Germinal center (tissue), 1 donor: ENCODE results near the gene KIF20A.
"Not testable (repeated sequence)": the region's sequence is repeated elsewhere in the genome, so short reads cannot be mapped to it uniquely, and the experiment has no call there.

Experiments
- DNase-seq: peaks from one replicate; pipeline ENCODE4 v3.0.0; 2012; ENCODE audit warnings: mixed read lengths, low spot score

Gene KIF20A

DNA sequence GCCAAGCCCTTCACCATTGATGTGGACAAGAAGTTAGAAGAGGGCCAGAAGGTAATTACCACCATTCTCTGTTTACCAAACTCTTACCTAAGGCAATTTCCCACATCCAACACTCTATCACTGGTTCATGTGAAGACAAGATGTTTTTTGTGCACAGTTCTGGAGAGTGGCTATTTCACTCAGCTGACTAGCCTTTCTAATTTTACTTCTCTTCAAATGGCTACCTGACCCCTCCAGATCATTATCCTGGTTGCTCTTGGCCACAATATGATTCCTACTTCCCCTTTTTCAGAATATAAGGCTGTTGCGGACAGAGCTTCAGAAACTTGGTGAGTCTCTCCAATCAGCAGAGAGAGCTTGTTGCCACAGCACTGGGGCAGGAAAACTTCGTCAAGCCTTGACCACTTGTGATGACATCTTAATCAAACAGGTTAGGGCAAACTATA is 7.1 kb downstream of the KIF20A start:
- no peak for DNase-seq

DNA sequence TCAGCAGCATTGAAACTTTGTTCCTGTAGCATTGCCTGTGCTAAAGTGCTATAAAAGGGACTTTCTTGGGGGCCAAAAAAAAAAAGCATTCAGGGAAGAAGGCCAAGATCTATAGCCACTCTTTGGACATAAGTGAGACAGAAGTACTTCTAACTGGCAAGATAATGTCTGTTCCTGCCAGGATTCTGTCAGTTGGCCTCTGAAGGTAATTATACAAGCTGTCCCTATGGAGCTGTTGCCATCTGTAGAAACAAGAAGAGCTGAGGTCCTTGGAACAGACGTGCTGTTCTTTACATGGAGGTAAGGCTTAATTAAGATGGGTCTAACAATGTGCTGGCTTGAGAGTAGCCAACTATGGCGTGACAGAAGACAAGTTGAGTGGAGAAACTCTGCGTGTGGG is 9.7 kb downstream of the KIF20A start:
- DNase-seq: no peak

DNA sequence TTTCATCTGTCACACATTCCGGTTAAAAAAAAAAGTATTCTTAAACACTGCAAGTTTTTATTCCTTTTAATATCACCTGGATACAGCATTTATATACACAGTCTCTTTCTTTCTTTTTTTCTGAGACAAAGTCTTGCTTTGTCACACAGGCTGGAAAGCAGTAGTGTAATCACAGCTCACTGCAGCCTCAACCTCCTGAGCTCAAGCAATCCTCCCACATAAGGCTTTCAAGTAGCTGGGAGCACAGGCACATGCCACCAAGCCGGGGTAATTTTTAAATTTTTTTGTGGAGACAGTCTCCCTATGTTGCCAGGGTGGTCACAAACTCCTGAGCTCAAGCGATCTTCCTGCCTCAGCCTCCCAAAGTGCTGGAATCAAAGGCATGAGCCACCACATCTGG is 13.9 kb downstream of the KIF20A start:
- no peak for DNase-seq

DNA sequence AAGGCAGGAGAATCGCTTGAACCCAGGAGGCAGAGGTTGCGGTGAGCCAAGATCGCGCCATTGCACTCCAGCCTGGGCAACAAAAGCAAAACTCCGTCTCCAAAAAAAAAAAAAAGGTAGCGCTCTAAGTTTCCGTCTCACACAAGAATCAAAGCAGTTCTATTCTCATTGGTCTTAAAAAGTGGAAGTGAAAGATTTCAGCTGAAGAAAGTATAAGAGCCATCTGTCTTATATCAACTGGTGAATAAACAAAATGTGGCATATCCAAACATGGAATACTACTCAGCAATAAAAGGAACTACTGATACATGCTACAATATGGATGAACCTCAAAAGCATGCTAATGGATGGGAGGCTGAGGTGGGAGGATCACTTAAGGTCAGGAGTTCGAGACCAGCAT is 14.9 kb downstream of the KIF20A start:
- not testable (repeated sequence) for DNase-seq

DNA sequence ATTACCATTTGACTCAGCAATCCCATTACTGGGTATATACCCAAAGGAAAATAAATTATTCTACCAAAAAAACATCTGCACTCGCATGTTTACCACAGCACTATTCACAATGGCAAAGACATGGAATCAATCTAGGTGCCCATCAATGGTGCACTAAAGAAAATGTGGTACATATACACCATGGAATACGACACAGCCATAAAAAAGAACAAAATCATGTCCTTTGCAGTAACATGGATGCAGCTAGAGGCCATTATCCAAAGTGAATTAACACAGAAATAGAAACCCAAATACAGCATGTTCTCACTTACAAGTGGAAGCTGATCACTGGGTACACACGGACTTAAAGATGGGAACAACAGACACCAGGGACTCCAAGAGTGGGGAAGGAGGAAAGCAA is 32.1 kb downstream of the KIF20A start:
- no peak for DNase-seq

DNA sequence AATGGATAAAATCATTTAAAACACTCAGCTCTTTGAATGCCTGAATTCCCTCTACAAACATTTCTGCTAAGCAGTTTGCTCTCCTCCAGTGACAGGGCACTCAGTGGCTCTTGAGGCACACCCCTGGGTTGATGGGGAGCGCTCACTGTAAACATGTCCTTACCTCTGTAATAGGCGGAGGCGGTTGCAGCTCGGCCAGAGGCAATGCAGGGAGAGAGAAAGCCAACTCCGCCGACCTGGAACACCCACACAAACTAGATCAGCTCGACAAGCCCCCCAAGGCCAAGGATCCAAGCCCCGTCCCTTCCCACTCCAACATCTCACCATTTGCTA is 33.9 kb downstream of the KIF20A start:
- DNase-seq: peak; percentile 13

DNA sequence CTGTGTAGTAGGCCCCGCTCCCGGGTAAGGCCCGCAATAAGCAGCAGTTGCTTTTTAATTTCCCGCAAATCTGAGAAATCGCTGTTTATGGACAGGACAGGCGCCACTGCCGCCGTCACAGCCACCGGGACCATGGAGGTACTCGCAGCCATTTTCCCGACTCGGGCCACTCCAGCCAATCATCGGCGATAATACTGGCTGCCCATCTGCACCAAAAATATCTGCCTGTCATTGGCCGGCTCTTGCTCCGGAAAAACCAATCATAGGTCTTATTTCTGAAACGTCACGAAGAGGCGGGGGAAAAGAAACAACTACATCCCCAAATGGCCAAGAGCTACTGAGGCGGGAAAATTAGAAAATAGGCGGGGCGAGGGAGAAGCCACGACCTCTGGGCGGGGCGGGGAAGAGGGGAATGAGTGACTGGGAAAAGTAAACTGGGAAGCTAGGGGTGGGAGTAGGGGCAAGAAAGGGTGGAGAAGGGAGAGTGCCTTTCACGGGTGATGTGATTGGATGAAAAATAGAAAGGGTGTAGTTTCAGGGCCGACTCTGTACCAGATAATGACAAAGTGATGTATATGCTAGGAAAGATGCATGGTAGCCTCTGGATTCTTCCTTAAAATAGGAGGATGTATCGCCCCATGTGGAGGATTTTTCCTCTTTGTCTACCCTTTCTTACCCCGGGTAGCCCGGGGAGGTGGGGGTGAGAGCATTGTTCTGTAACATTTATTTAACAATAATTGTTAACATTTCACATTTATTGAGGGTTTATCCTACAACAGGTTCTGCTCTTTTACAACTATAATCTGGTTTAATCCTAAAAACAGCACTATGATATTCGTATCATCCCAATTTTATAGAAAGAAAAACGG is 34.5 kb downstream of the KIF20A start, which contains the start of gene CDC23:
TSS of gene CDC23 (minus strand) at position 163 of the 869 bp plus-strand sequence. CDS start at position 152, 11 bp downstream.
- peak; percentile 100 for DNase-seq

DNA sequence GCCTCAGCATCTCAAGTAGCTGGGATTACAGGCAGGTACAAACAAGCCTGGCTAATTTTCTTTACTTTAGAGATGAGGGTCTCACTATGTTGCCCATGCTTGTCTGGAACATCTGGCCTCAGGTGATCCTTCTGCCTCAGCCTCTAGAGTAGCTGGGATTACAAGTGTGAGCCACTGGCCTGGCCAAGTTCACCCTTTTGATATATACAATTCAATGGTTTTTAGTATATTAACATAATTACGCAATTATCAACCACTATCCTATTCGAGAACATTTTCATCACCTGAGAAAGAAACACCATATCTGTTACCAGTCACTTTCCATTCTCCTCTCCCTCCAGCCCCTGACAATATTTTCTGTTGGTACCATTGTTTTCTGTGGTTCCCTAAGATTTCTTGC is 37.9 kb downstream of the KIF20A start:
- DNase-seq: no peak

DNA sequence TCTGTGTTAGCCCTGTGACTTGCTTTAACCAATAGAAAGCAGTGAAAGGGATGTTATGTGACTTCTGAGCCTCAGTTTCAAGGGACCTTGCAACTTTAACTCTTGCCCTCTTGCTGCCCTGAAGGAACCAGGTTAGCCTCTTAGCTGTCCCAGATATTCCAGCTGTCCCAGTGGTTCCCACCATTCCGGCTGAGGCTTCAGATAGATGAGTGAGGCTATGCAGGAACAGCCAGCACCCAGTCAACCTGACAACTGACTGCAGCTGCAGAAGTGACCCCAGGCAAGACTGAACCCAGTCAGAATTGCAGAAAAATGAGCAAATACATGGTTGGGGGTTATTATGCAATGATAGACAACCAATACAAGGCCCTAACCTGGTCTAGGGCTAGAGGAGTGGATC is 44.6 kb downstream of the KIF20A start:
- no peak for DNase-seq

DNA sequence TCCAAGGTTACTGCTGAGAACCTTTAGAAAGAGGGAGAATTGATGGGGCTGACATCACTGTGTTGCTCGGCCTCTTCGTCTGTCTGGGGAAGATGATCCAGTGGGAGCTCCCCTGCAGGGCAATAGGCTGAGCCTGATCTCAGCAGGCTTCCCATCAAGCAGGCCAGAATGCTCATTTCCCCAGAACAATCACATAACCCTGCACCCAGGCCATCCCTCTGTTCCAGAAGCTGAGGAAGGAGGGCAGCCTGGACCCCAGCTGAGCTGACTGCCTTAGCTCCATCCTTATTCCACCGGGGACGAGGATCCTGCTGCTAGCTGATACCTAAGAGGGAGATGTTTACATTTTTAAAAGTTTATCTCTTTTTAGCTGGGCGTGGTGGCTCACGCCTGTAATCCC is 45.8 kb downstream of the KIF20A start:
- DNase-seq: no peak

DNA sequence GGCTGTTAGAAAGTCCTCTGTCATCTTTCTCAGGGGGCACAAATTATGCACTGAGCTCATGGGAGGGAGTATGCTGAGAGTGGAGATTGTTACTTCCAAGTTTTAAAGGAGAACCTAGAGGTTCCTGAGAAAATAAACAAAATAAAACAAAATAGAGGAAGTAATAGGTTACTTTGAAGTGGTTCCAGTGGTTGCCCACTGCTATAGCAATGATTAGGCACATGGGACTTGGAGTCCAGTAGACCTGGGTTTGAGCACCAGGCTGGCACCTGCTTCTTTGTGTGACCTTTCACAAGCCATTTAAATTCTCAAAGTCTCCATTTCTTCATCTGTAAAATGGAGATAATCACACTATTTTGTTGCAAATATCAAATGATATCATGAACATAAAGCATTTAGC is 48.0 kb downstream of the KIF20A start:
- DNase-seq: no peak

DNA sequence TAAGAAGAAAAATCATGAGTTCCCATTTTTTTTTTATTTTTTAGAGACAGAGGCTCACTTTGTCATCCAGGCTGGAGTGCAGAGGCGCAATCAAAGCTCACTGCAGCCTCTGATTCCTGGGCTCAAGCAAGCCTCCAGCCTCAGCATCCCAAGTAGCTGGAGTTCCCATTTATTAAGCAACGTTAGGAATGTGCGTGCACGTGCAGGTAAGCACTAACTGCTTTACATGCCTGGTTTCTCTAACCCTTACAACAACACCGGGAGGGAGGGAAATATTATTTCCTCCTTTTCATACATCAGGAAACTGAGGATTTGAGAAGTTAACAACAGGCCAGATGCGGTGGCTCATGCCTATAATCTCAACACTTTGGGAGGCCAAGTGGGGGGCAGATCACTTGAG is 50.5 kb downstream of the KIF20A start:
- DNase-seq: no peak

DNA sequence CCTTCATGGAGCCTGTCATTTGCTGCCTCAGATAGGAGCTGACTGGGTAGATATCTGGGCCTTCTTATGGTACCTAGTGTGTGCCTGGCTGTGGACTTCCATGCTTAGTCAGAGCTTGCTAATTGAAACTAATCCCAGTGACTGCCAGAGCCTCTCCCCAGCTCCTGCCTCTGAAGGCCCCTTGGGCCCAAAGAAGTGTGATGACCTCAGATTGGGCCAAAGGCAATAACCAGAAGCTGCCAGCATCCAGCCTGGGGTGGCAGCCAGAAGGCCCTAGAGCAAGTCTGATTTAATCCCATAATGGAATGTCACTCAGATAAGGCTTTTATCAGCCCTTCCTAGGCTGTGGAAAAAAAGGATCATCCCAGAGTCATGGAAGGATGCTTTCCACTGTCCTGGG is 51.3 kb downstream of the KIF20A start:
- DNase-seq: no peak

DNA sequence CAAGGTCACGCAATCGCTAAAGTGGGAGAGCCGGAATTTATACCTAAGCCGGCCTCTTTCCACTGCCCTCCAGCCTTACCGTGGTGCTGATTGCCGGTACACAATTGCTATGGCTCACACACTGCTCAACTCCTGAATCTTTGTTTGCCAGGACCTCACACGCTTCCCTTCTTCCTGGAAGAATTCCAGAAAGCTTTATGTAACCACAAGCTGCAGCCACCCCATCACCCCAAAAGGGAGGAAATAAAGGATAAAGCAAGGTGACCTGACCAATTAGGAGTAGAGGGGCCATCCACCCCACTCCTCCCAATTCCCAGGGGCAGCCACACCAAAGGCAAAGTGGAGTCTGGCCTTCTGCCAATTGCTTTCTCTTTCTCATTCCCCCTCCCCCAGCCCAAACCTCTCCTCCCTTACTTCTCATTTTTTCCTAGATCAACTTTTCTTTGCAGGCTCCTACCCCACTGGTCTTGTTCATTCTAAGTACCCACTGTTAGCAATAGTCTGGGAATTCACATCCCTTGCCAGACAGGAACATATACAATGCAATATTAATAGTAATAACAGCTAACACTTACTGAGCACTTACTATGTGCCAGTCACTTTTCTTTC is 52.2 kb downstream of the KIF20A start:
- DNase-seq: no peak

DNA sequence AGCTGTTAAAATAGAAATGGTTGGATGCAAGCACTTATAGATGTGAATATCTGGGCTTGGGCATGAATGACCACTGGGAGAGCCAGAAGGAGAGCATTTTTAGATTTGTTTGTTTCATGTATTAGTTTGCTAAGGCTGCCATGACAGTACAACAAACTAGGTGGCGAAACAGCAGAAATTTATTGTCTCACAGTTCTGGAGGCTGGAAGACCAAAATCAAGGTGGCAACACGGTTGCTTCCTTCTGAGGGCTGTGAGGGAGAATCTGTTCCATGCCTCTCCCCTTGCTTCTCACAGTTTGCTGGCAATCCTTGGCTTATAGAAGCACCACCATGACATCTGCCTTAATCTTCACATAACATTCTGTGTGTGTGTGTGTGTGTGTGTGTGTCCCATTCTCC is 54.4 kb downstream of the KIF20A start:
- no peak for DNase-seq

DNA sequence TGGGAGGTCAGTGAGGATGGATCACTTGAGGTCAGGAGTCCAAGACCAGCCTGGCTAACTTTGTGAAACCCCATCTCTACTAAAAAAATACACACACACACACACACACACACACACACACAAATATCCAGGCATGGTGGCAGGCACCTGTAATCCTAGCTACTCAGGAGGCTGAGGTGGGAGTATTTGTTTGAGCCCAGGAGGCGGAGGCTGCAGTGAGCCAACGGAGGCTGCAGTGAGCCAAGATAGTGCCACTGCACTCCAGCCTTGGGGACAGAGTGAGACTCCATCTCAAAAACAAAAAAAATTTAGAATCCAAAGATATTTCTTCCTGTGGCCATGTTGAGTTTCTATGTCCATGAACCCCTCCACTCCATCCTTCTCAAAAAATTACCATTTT is 55.7 kb downstream of the KIF20A start:
- DNase-seq: no peak
